ENCODE results near the gene GPR146. TPM values are rescaled to one million over a fixed set of nuclear protein-coding genes. Genes with fewer than 3 reads are reported as not detected.

Gene GPR146
- total and polyA plus RNA-seq, 2 experiments from 2014 or later = 2.6 to 5.2 TPM

DNA sequence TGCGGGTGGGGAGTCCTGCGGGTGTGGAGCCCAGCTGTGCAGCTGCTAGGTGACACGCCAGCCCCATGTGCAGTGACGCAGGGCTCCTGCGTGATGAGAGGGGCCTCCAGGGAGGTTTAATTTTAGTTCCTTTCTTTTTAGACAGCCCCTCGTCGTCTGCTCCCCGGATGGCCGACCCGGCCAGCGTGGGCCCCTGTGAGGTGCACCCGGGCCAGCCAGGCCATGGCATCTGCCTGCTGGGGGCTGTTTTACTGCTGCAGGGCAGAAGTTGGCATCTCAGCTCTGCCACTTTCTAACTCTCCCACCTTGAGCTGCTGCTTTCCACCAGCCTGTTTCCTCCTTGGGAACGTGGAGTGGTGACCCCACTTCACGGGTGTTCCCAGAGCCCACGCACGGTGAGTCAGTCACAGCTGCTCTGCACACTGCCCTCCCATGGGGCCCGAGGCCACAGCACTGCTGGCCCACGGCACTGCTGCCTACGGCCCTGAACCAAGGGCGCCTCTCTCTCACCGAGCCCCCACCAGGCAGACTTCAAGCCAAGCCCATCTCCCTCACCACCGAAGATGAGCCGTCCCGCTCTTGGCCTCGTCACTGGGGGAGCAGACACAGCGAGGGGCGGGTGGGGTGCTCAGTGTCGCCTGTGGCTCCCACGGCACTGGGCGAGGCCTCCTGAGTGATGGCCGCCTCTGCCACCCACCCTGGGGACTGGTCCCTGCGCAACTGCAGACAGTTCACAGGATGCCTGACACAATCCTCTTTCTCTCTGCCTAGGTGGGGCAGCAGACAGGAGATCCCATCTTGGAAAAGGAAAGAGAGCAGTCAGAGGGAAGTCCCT lies 40.1 kb upstream of the GPR146 start:
- H4K20me1 ChIP-seq (ENCODE audit: insufficient read depth, poor library complexity, severe bottlenecking) = no peaks in the 10 kb centered on the region
- TF ChIP-seq, protein P1, sequence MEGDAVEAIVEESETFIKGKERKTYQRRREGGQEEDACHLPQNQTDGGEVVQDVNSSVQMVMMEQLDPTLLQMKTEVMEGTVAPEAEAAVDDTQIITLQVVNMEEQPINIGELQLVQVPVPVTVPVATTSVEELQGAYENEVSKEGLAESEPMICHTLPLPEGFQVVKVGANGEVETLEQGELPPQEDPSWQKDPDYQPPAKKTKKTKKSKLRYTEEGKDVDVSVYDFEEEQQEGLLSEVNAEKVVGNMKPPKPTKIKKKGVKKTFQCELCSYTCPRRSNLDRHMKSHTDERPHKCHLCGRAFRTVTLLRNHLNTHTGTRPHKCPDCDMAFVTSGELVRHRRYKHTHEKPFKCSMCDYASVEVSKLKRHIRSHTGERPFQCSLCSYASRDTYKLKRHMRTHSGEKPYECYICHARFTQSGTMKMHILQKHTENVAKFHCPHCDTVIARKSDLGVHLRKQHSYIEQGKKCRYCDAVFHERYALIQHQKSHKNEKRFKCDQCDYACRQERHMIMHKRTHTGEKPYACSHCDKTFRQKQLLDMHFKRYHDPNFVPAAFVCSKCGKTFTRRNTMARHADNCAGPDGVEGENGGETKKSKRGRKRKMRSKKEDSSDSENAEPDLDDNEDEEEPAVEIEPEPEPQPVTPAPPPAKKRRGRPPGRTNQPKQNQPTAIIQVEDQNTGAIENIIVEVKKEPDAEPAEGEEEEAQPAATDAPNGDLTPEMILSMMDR (IDR thresholded peaks at IDR 0.05; ENCODE audit: poor library complexity) = no peak
- TF ChIP-seq EZH2phosphoT487 (IDR thresholded peaks at IDR 0.05; ENCODE audit: low read depth, severe bottlenecking, unreplicated experiment) (no peak), EZH2 (IDR thresholded peaks at IDR 0.05; ENCODE audit: borderline replicate concordance) (no peak)
- H2AFZ ChIP-seq = no peak overlapping the region
- 83% methylated on average over 25 of the region's 32 CpGs for WGBS (ENCODE audit: low lambda C conversion rate, missing lambda C conversion rate)
- no peak overlapping the region for H3K4me2 ChIP-seq
- no peaks in the 10 kb centered on the region for H3K4me1 ChIP-seq (ENCODE audit: insufficient read depth)
- H3K9me3 ChIP-seq (ENCODE audit: low read depth) = no peaks in the 10 kb centered on the region
- no peaks in the 10 kb centered on the region for H3K27me3 ChIP-seq
- H3K4me3 ChIP-seq = no peak overlapping the region
- no peak for DNase-seq (ENCODE audit: low spot score)
- H3K9me2 ChIP-seq (replicated peaks; ENCODE audit: insufficient read depth) = no peaks in the 10 kb centered on the region
- H3K27ac ChIP-seq = no peak overlapping the region
- H3K36me3 ChIP-seq (replicated peaks; ENCODE audit: insufficient read depth, low read depth) = no peaks in the 10 kb centered on the region
- H3K79me2 ChIP-seq = no peaks in the 10 kb centered on the region

DNA sequence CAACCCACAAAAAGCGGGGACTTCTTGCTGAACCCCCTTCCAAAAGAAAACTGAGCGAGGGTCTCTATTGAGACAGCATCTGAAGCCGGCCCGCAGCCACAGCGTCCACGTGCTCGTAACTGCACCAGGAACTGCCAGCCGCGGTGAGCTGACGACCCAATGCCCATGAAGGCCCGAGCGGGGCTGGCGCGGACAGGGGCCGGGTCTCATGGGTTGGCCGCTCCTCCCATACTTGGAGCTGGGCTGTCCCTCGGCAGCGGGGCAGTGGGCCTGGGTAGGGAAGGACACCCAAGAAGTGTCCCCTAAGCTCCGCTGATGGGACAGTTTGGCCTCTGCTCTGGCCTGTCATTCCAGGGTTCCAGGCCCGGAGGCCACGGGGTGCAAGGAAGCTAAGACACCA lies 39.0 kb upstream of the GPR146 start:
- Histone ChIP-seq H3K4me3 (no peak overlapping the region), H2AFZ (no peak overlapping the region), H3K9me2 (replicated peaks; ENCODE audit: insufficient read depth) (no peaks in the 10 kb centered on the region), H3K36me3 (replicated peaks; ENCODE audit: insufficient read depth, low read depth) (no peaks in the 10 kb centered on the region), H4K20me1 (ENCODE audit: insufficient read depth, poor library complexity, severe bottlenecking) (no peaks in the 10 kb centered on the region), H3K27ac (no peak overlapping the region), H3K4me2 (no peak overlapping the region), H3K9me3 (ENCODE audit: low read depth) (no peaks in the 10 kb centered on the region), H3K79me2 (no peaks in the 10 kb centered on the region), H3K27me3 (no peaks in the 10 kb centered on the region), H3K4me1 (ENCODE audit: insufficient read depth) (no peaks in the 10 kb centered on the region)
- DNase-seq (ENCODE audit: low spot score) = no peak
- WGBS (ENCODE audit: low lambda C conversion rate, missing lambda C conversion rate) = 92% methylated on average over 21 of the region's 21 CpGs
- TF ChIP-seq EZH2phosphoT487 (IDR thresholded peaks at IDR 0.05; ENCODE audit: low read depth, severe bottlenecking, unreplicated experiment) (no peak), EZH2 (IDR thresholded peaks at IDR 0.05; ENCODE audit: borderline replicate concordance) (no peak)
- TF ChIP-seq, protein P1 (IDR thresholded peaks at IDR 0.05; ENCODE audit: poor library complexity) = no peak

DNA sequence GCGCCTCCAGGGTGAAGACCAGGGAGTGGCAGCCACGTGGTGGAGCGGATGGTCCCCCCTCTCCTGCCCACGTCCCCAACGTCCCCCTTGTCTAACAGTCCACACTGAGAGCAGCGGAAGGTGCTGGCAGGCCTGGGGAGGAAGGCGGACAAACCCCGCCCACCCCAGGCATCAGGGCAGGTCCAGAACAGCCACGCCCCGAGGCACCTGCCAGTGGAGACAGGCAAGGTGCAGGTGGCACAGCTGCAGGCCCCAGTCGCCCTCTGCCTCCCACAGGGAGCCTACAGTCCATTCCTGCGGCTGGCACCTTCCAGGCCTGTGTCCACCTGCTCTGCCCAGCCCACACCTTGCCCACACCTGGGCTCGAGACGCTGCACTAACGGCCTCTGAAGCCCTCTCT lies 36.4 kb upstream of the GPR146 start:
- Histone ChIP-seq H4K20me1 (ENCODE audit: insufficient read depth, poor library complexity, severe bottlenecking) (no peaks in the 10 kb centered on the region), H3K4me3 (no peak overlapping the region), H3K36me3 (replicated peaks; ENCODE audit: insufficient read depth, low read depth) (no peaks in the 10 kb centered on the region), H3K9me3 (ENCODE audit: low read depth) (no peaks in the 10 kb centered on the region), H3K27ac (no peak overlapping the region), H3K4me1 (ENCODE audit: insufficient read depth) (no peaks in the 10 kb centered on the region), H2AFZ (no peak overlapping the region), H3K79me2 (peaks cover 3% of the 10 kb centered on the region), H3K9me2 (replicated peaks; ENCODE audit: insufficient read depth) (no peaks in the 10 kb centered on the region), H3K27me3 (no peaks in the 10 kb centered on the region), H3K4me2 (no peak overlapping the region)
- TF ChIP-seq EZH2 (IDR thresholded peaks at IDR 0.05; ENCODE audit: borderline replicate concordance) = no peak
- 89% methylated on average over 15 of the region's 15 CpGs for WGBS (ENCODE audit: low lambda C conversion rate, missing lambda C conversion rate)
- DNase-seq (ENCODE audit: low spot score) = no peak

DNA sequence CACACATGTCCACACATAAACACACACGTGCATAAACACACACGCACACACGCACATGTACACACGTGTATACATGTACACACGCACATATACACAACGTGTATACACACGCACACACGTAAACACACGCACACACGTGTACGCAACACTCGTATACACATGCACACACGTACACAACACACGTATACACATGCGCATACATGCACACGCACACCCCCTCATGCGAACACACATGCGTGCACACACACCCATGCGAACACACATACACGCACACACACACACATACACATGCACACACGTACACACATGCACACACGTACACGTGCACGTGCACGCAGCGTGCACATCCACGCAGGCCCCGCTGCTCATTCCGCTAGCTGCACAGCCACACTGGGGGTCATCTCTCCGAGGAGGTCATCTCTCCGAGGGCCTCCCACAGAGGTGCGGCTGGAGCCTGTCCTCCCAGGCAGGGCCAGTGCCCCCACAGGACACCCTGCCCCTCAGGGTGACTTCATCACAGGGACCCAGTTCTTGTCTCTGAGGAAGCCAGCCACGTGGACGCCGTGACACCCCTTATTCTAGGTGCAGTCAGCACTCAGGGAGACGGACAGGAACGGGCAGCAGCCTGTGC lies 35.5 kb upstream of the GPR146 start:
- no peak for DNase-seq (ENCODE audit: low spot score)

More for the DNA sequence above, 35.5 kb upstream of the GPR146 start:
- Histone ChIP-seq H3K9me3 (ENCODE audit: low read depth) (no peaks in the 10 kb centered on the region), H4K20me1 (ENCODE audit: insufficient read depth, poor library complexity, severe bottlenecking) (no peaks in the 10 kb centered on the region), H3K9me2 (replicated peaks; ENCODE audit: insufficient read depth) (no peaks in the 10 kb centered on the region), H3K4me2 (no peak overlapping the region), H3K36me3 (replicated peaks; ENCODE audit: insufficient read depth, low read depth) (no peaks in the 10 kb centered on the region), H3K4me1 (ENCODE audit: insufficient read depth) (peaks cover 7% of the 10 kb centered on the region), H3K4me3 (no peak overlapping the region), H2AFZ (no peak overlapping the region), H3K27me3 (no peaks in the 10 kb centered on the region), H3K27ac (no peak overlapping the region), H3K79me2 (peaks cover 7% of the 10 kb centered on the region)
- TF ChIP-seq EZH2 (IDR thresholded peaks at IDR 0.05; ENCODE audit: borderline replicate concordance) = no peak
- TF ChIP-seq EZH2phosphoT487 (IDR thresholded peaks at IDR 0.05; ENCODE audit: low read depth, severe bottlenecking, unreplicated experiment) = no peak
- TF ChIP-seq, protein P1 (IDR thresholded peaks at IDR 0.05; ENCODE audit: poor library complexity) = no peak
- 94% methylated on average over 37 of the region's 37 CpGs for WGBS (ENCODE audit: low lambda C conversion rate, missing lambda C conversion rate)
